ENCODE data around the gene LDLRAD3. TPM values are rescaled to one million over a fixed set of nuclear protein-coding genes. Genes with fewer than 3 reads are reported as not detected.

LDLRAD3 gene
- total and polyA plus RNA-seq, 3 experiments from 2014 or later: 0.09 to 0.44 TPM; not detected in 1

DNA sequence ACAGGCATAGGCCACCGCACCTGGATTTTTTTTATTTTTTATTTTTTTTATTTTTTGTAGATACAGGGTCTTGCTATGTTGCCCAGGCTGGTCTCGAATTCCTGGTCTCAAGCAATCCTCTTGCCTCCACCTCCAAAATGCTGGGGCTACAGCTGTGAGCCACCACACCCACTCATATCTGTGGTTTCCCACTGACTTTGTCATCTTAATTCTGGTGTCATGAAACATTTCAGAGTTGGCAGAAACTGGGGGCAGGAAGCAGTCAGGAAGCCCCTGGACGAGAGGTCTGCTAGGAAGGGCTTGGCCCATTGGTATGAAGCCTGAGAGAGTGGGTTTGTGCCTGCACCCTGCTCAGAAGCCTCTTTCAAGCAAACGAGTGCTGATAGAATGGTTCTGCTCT lies 296.3 kb downstream of the LDLRAD3 start:
- POLR2A ChIA-PET: no interaction called here
- H3K4me3 Mint-ChIP-seq: no peak overlapping the region
- no peak for DNase-seq
- H3K4me3 ChIP-seq (ENCODE audit: low read length): no peak overlapping the region
- H3K9me3 ChIP-seq (ENCODE audit: low read length): no peaks in the 10 kb centered on the region
- H3K36me3 Mint-ChIP-seq: no peaks in the 10 kb centered on the region
- no peaks in the 10 kb centered on the region for H3K9me3 Mint-ChIP-seq
- H3K27ac Mint-ChIP-seq: no peak overlapping the region
- no peaks in the 10 kb centered on the region for H3K36me3 ChIP-seq (ENCODE audit: insufficient read depth, low read length)
- no peaks in the 10 kb centered on the region for H3K27me3 ChIP-seq (ENCODE audit: insufficient read depth, low read length, poor library complexity, severe bottlenecking)
- CTCF ChIA-PET: no interaction called here
- no peaks in the 10 kb centered on the region for H3K4me1 Mint-ChIP-seq
- peaks cover 12 to 19% of the 10 kb centered on the region in 2 donors for H3K27me3 Mint-ChIP-seq
- no peak overlapping the region for H3K27ac ChIP-seq (ENCODE audit: low read depth, low read length)
- H3K4me1 ChIP-seq (ENCODE audit: insufficient read depth, low read length): no peaks in the 10 kb centered on the region

DNA sequence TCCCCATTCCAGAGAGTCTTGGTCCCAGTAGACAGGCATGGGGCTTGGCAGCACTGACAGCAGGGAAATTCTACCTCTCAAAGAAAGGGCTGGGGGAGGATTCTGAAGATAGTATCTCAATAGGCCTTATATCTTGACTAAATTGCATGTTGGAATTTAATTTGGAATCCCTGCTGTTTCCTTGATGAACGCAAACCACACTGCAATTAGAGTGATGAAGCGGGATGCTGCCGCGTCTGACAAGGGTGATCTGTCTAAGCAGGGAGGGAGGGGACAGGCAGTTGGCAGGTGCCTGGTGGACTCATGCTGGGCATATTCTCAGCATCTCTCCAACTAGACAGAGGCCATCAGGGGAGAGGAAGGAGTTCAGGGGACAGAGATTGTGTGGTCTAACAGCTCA lies 296.9 kb downstream of the LDLRAD3 start:
- POLR2A ChIA-PET: no interaction called here

GRCh38 chr11:36241497-36241896 lies 297.6 kb downstream of the LDLRAD3 start:
- Mint-ChIP-seq H3K27ac (no peak overlapping the region), H3K27me3 (peaks cover 11 to 22% of the 10 kb centered on the region in 2 donors), H3K9me3 (no peaks in the 10 kb centered on the region), H3K36me3 (no peaks in the 10 kb centered on the region), H3K4me1 (no peaks in the 10 kb centered on the region), H3K4me3 (no peak overlapping the region)
- no peaks in the 10 kb centered on the region for H3K27me3 ChIP-seq (ENCODE audit: insufficient read depth, low read length, poor library complexity, severe bottlenecking)
- H3K4me3 ChIP-seq (ENCODE audit: low read length): no peak overlapping the region
- no peaks in the 10 kb centered on the region for H3K9me3 ChIP-seq (ENCODE audit: low read length)
- CTCF ChIA-PET: no interaction called here
- no peaks in the 10 kb centered on the region for H3K36me3 ChIP-seq (ENCODE audit: insufficient read depth, low read length)
- H3K4me1 ChIP-seq (ENCODE audit: insufficient read depth, low read length): no peaks in the 10 kb centered on the region
- DNase-seq: no peak
- POLR2A ChIA-PET: no interaction called here
- no peak overlapping the region for H3K27ac ChIP-seq (ENCODE audit: low read depth, low read length)

More for the DNA sequence above, 296.9 kb downstream of the LDLRAD3 start:
- no peak overlapping the region for H3K4me3 Mint-ChIP-seq
- no peak for DNase-seq
- H3K27ac ChIP-seq (ENCODE audit: low read depth, low read length): no peak overlapping the region
- no peaks in the 10 kb centered on the region for H3K9me3 ChIP-seq (ENCODE audit: low read length)
- no peaks in the 10 kb centered on the region for H3K4me1 Mint-ChIP-seq
- no peaks in the 10 kb centered on the region for H3K9me3 Mint-ChIP-seq
- CTCF ChIA-PET: no interaction called here
- H3K36me3 ChIP-seq (ENCODE audit: insufficient read depth, low read length): no peaks in the 10 kb centered on the region
- peaks cover 12 to 19% of the 10 kb centered on the region in 2 donors for H3K27me3 Mint-ChIP-seq
- no peaks in the 10 kb centered on the region for H3K36me3 Mint-ChIP-seq
- H3K4me3 ChIP-seq (ENCODE audit: low read length): no peak overlapping the region
- no peaks in the 10 kb centered on the region for H3K27me3 ChIP-seq (ENCODE audit: insufficient read depth, low read length, poor library complexity, severe bottlenecking)
- no peaks in the 10 kb centered on the region for H3K4me1 ChIP-seq (ENCODE audit: insufficient read depth, low read length)
- H3K27ac Mint-ChIP-seq: no peak overlapping the region

DNA sequence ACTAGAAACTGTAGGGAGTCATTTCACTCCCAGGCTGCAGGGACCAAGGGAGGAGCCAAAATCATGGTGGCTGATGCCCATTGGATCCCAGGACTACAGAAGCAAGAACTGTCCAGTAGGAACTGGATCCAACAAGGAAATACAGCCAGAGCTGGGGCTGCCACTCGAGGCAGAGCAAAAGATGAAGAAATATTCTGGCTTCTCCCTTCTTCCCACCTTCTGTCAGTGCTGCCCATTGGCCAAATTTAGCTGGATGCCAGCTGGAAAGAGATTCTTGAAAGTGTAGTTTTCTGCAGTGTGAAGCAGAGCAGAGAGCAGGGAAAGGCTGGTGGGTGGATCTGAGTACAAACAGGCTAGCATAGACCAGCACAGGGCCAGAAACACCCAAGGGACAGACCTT lies 299.8 kb downstream of the LDLRAD3 start:
- H3K27me3 ChIP-seq (ENCODE audit: insufficient read depth, low read length, poor library complexity, severe bottlenecking): no peaks in the 10 kb centered on the region
- H3K4me3 ChIP-seq (ENCODE audit: low read length): no peak overlapping the region
- H3K27me3 Mint-ChIP-seq: peaks cover 9 to 39% of the 10 kb centered on the region in 2 donors
- H3K9me3 Mint-ChIP-seq: no peaks in the 10 kb centered on the region
- H3K27ac ChIP-seq (ENCODE audit: low read depth, low read length): no peak overlapping the region
- H3K27ac Mint-ChIP-seq: no peak overlapping the region
- no peak overlapping the region for H3K4me3 Mint-ChIP-seq
- POLR2A ChIA-PET: no interaction called here
- CTCF ChIA-PET: no interaction called here
- no peaks in the 10 kb centered on the region for H3K4me1 ChIP-seq (ENCODE audit: insufficient read depth, low read length)
- H3K36me3 Mint-ChIP-seq: no peaks in the 10 kb centered on the region
- no peak for DNase-seq
- no peaks in the 10 kb centered on the region for H3K4me1 Mint-ChIP-seq
- no peaks in the 10 kb centered on the region for H3K36me3 ChIP-seq (ENCODE audit: insufficient read depth, low read length)
- H3K9me3 ChIP-seq (ENCODE audit: low read length): no peaks in the 10 kb centered on the region

GRCh38 chr11:36247493-36247892 lies 303.6 kb downstream of the LDLRAD3 start:
- H3K4me3 ChIP-seq (ENCODE audit: low read length): no peak overlapping the region
- POLR2A ChIA-PET: no interaction called here
- CTCF ChIA-PET: no interaction called here
- Mint-ChIP-seq H3K27ac (no peak overlapping the region), H3K27me3 (peaks cover 16 to 62% of the 10 kb centered on the region in 2 donors), H3K36me3 (no peaks in the 10 kb centered on the region), H3K4me3 (no peak overlapping the region), H3K9me3 (no peaks in the 10 kb centered on the region), H3K4me1 (no peaks in the 10 kb centered on the region)
- H3K36me3 ChIP-seq (ENCODE audit: insufficient read depth, low read length): no peaks in the 10 kb centered on the region
- H3K27ac ChIP-seq (ENCODE audit: low read depth, low read length): no peak overlapping the region
- no peak for DNase-seq
- H3K9me3 ChIP-seq (ENCODE audit: low read length): no peaks in the 10 kb centered on the region
- no peaks in the 10 kb centered on the region for H3K4me1 ChIP-seq (ENCODE audit: insufficient read depth, low read length)
- peaks cover 3% of the 10 kb centered on the region for H3K27me3 ChIP-seq (ENCODE audit: insufficient read depth, low read length, poor library complexity, severe bottlenecking)

DNA sequence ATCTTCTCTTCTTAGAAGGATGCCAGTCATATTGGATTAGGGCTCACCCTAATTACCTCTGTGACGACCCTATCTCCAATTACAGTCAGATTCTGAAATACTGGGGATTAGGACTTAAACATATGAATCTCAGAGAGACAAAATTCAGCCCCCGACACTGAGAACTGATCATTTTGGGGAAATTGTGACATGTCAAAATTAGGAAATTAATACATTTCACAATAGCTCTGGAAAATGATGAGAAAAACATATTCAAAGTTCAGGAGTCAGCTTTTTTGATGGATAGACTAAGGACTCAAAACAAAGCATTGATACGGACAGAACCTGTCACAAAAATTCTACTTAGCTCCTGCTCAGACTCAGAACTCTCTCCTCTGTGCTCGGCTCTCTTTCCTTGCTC lies 304.6 kb downstream of the LDLRAD3 start:
- Mint-ChIP-seq H3K27ac (no peak overlapping the region), H3K9me3 (no peaks in the 10 kb centered on the region), H3K36me3 (no peaks in the 10 kb centered on the region), H3K4me3 (no peak overlapping the region), H3K27me3 (peaks cover 14 to 64% of the 10 kb centered on the region in 2 donors), H3K4me1 (no peaks in the 10 kb centered on the region)
- H3K4me1 ChIP-seq (ENCODE audit: insufficient read depth, low read length): no peaks in the 10 kb centered on the region
- H3K36me3 ChIP-seq (ENCODE audit: insufficient read depth, low read length): no peaks in the 10 kb centered on the region
- POLR2A ChIA-PET: no interaction called here
- peaks cover 3% of the 10 kb centered on the region for H3K27me3 ChIP-seq (ENCODE audit: insufficient read depth, low read length, poor library complexity, severe bottlenecking)
- no peak for DNase-seq
- CTCF ChIA-PET: no interaction called here
- no peak overlapping the region for H3K4me3 ChIP-seq (ENCODE audit: low read length)
- H3K9me3 ChIP-seq (ENCODE audit: low read length): no peaks in the 10 kb centered on the region
- H3K27ac ChIP-seq (ENCODE audit: low read depth, low read length): no peak overlapping the region

DNA sequence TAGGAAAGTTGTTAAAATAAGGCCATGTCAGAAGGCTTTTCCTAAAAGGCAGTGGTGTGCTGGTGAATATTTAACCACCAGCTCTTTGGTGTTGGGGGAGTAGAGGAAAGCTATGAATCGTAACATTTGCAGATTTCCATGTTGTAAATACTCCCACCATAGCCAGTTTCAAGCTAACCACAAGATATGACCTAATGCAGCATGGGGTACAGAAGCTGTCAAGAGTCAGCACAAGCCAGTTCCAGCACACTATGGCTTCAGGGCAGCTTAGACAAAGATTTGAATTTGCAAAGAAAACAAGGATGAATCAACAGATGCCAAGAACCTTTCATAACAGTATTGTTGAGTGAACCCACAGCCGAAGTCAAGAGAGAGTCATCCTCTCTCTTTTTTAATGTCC lies 305.4 kb downstream of the LDLRAD3 start:
- no peaks in the 10 kb centered on the region for H3K9me3 ChIP-seq (ENCODE audit: low read length)
- no peaks in the 10 kb centered on the region for H3K36me3 Mint-ChIP-seq
- peaks cover 13 to 63% of the 10 kb centered on the region in 2 donors for H3K27me3 Mint-ChIP-seq
- H3K4me3 ChIP-seq (ENCODE audit: low read length): no peak overlapping the region
- H3K36me3 ChIP-seq (ENCODE audit: insufficient read depth, low read length): no peaks in the 10 kb centered on the region
- ChIA-PET CTCF (no interaction called here), POLR2A (no interaction called here)
- DNase-seq: no peak
- no peaks in the 10 kb centered on the region for H3K9me3 Mint-ChIP-seq
- peaks cover 3% of the 10 kb centered on the region for H3K27me3 ChIP-seq (ENCODE audit: insufficient read depth, low read length, poor library complexity, severe bottlenecking)
- no peak overlapping the region for H3K4me3 Mint-ChIP-seq
- H3K27ac ChIP-seq (ENCODE audit: low read depth, low read length): no peak overlapping the region
- no peaks in the 10 kb centered on the region for H3K4me1 ChIP-seq (ENCODE audit: insufficient read depth, low read length)
- no peak overlapping the region for H3K27ac Mint-ChIP-seq
- H3K4me1 Mint-ChIP-seq: no peaks in the 10 kb centered on the region

DNA sequence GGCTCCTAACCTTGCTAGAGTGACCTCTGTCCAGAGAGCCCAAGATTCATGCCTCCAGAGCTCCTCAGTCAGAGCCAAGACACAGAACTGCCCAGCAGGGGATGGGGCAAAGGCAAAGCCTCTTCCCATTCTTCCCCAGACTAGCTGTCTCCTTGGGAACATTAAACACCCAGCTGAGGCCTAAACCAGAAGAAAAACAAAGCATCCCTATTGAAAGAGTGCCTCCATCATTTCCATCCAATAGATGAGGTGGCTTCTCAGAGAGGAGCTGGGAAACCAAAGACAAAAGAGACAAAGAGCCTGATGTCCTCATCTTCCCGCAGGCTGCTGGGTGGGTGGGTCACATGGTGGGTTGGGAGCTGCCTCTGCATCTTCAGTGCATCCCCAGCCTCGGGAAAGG lies 308.0 kb downstream of the LDLRAD3 start:
- Histone ChIP-seq H3K27me3 (ENCODE audit: insufficient read depth, low read length, poor library complexity, severe bottlenecking) (peaks cover 7% of the 10 kb centered on the region), H3K9me3 (ENCODE audit: low read length) (no peaks in the 10 kb centered on the region), H3K36me3 (ENCODE audit: insufficient read depth, low read length) (no peaks in the 10 kb centered on the region), H3K27ac (ENCODE audit: low read depth, low read length) (no peak overlapping the region), H3K4me1 (ENCODE audit: insufficient read depth, low read length) (no peaks in the 10 kb centered on the region), H3K4me3 (ENCODE audit: low read length) (no peak overlapping the region)
- ChIA-PET CTCF (interaction anchor here (1.6 kb wide), 1 partner anchor 9 kb away, joined by 4 read pairs; no protein-coding TSS in a partner anchor), POLR2A (no interaction called here)
- Mint-ChIP-seq H3K36me3 (no peaks in the 10 kb centered on the region), H3K9me3 (no peaks in the 10 kb centered on the region), H3K4me3 (no peak overlapping the region), H3K27me3 (peaks cover 13 to 52% of the 10 kb centered on the region in 2 donors), H3K27ac (no peak overlapping the region), H3K4me1 (no peaks in the 10 kb centered on the region)
- DNase-seq: no peak

DNA sequence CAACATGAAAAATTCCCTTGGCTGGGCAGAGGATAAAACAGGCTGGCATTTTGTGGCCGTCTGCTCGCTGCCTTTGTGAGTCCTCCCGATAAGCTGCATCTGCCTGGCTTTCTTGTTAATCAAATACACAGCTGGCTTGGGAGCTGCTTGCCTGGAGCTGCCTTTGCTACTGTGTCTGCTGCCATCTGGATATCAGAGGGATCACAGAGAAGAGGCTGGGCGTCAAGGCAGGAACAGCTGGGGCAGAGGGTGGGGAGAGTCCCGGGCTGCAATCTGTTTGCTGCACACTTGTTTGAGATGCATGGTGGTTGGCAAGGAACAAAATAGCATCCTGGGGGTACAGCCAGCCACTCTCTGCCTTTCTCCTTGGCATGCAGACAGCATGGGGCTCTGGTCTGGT lies 309.4 kb downstream of the LDLRAD3 start:
- CTCF ChIA-PET: interaction anchor here (0.8 kb wide), 1 partner anchor 13 kb away, joined by 3 read pairs; no protein-coding TSS in a partner anchor
- Histone ChIP-seq H3K36me3 (ENCODE audit: insufficient read depth, low read length) (no peaks in the 10 kb centered on the region), H3K9me3 (ENCODE audit: low read length) (no peaks in the 10 kb centered on the region), H3K4me1 (ENCODE audit: insufficient read depth, low read length) (no peaks in the 10 kb centered on the region), H3K27me3 (ENCODE audit: insufficient read depth, low read length, poor library complexity, severe bottlenecking) (peaks cover 8% of the 10 kb centered on the region), H3K4me3 (ENCODE audit: low read length) (no peak overlapping the region), H3K27ac (ENCODE audit: low read depth, low read length) (no peak overlapping the region)
- Mint-ChIP-seq H3K27me3 (peaks cover 16 to 45% of the 10 kb centered on the region in 2 donors), H3K27ac (no peak overlapping the region), H3K9me3 (no peaks in the 10 kb centered on the region), H3K4me3 (no peak overlapping the region), H3K4me1 (no peaks in the 10 kb centered on the region), H3K36me3 (no peaks in the 10 kb centered on the region)
- no peak for DNase-seq
- POLR2A ChIA-PET: no interaction called here
